Measurements from ENCODE around the gene UBL4B. TPM values are rescaled to one million over a fixed set of nuclear protein-coding genes. Genes with fewer than 3 reads are reported as not detected.
A peak's percentile ranks its signal among the peaks of the same experiment; 100 is the strongest.
"Not testable (repeated sequence)": the region's sequence is repeated elsewhere in the genome, so short reads cannot be mapped to it uniquely, and the experiment has no call there.

Gene UBL4B
- total RNA-seq, 1 donor from 2014 or later: 1.0 TPM

GRCh38 chr1:110070671-110071242 lies 41.5 kb upstream of the UBL4B start, which contains the start of gene ALX3:
Gene ALX3 (minus strand): TSS chr1:110070672. CDS start chr1:110070612, 60 bp downstream.
- no peak for DNase-seq (ENCODE audit: extremely low spot score, unreplicated experiment)
- peak within 1 kb of the TSS; percentile 46 for H3K27ac Mint-ChIP-seq
- no peak for TF ChIP-seq CTCF (conservative IDR thresholded peaks at IDR 0.05)
- peaks cover 89% of the 10 kb centered on the region for H3K27me3 Mint-ChIP-seq
- peaks cover 10% of the 10 kb centered on the region for H3K4me1 Mint-ChIP-seq (ENCODE audit: unreplicated experiment)
- H3K4me3 Mint-ChIP-seq: peak within 1 kb of the TSS; percentile 79
- no peaks in the 10 kb centered on the region for H3K9me3 Mint-ChIP-seq
- peaks cover 3% of the 10 kb centered on the region for H3K36me3 Mint-ChIP-seq

- H3K9me3 Mint-ChIP-seq: no peaks in the 10 kb centered on the region
Measured at GRCh38 chr1:110074166-110074565, 38.1 kb upstream of the UBL4B start.

GRCh38 chr1:110076789-110077500 lies 35.3 kb upstream of the UBL4B start:
- Mint-ChIP-seq H3K4me3 (no peak overlapping the region), H3K36me3 (no peaks in the 10 kb centered on the region), H3K27me3 (peaks cover 87% of the 10 kb centered on the region), H3K27ac (no peak overlapping the region), H3K9me3 (no peaks in the 10 kb centered on the region), H3K4me1 (ENCODE audit: unreplicated experiment) (no peaks in the 10 kb centered on the region)
- TF ChIP-seq CTCF (conservative IDR thresholded peaks at IDR 0.05): no peak
- no peak for DNase-seq (ENCODE audit: extremely low spot score, unreplicated experiment)

More at GRCh38 chr1:110074166-110074565, 38.1 kb upstream of the UBL4B start:
- Mint-ChIP-seq H3K4me1 (ENCODE audit: unreplicated experiment) (peaks cover 5% of the 10 kb centered on the region), H3K27me3 (peaks cover 88% of the 10 kb centered on the region), H3K27ac (no peak overlapping the region), H3K36me3 (peaks cover 3% of the 10 kb centered on the region), H3K4me3 (no peak overlapping the region)
- DNase-seq (ENCODE audit: extremely low spot score, unreplicated experiment): no peak
- no peak for TF ChIP-seq CTCF (conservative IDR thresholded peaks at IDR 0.05)

- not testable (repeated sequence) for H3K27ac Mint-ChIP-seq; H3K9me3 Mint-ChIP-seq; H3K4me3 Mint-ChIP-seq; H3K36me3 Mint-ChIP-seq; H3K4me1 Mint-ChIP-seq (ENCODE audit: unreplicated experiment); DNase-seq (ENCODE audit: extremely low spot score, unreplicated experiment)
- peaks cover 88% of the 10 kb centered on the region for H3K27me3 Mint-ChIP-seq
Measured at GRCh38 chr1:110079995-110080394, 32.2 kb upstream of the UBL4B start.

- TF ChIP-seq CTCF (conservative IDR thresholded peaks at IDR 0.05): no peak
- Mint-ChIP-seq H3K27ac (no peak overlapping the region), H3K36me3 (peaks cover 3% of the 10 kb centered on the region), H3K9me3 (no peaks in the 10 kb centered on the region), H3K4me1 (ENCODE audit: unreplicated experiment) (peaks cover 12% of the 10 kb centered on the region), H3K27me3 (peaks cover 91% of the 10 kb centered on the region), H3K4me3 (peak overlapping the region; percentile 4)
- DNase-seq (ENCODE audit: extremely low spot score, unreplicated experiment): no peak
Measured at GRCh38 chr1:110081061-110081460, 31.2 kb upstream of the UBL4B start.

GRCh38 chr1:110082477-110082876 lies 29.8 kb upstream of the UBL4B start:
- no peaks in the 10 kb centered on the region for H3K9me3 Mint-ChIP-seq
- H3K36me3 Mint-ChIP-seq: peaks cover 3% of the 10 kb centered on the region
- peak overlapping the region; percentile 22 for H3K4me3 Mint-ChIP-seq
- H3K4me1 Mint-ChIP-seq (ENCODE audit: unreplicated experiment): peaks cover 22% of the 10 kb centered on the region
- H3K27me3 Mint-ChIP-seq: peaks cover 90% of the 10 kb centered on the region
- H3K27ac Mint-ChIP-seq: no peak overlapping the region
- TF ChIP-seq CTCF (conservative IDR thresholded peaks at IDR 0.05): no peak
- no peak for DNase-seq (ENCODE audit: extremely low spot score, unreplicated experiment)

Data from type B pancreatic cell (in vitro differentiated cells).